ENCODE measurements around the gene SMAD2. TPM values are rescaled to one million over a fixed set of nuclear protein-coding genes. Genes with fewer than 3 reads are reported as not detected.

Gene SMAD2
- total RNA-seq, 2 experiments from 2014 or later: 215 to 222 TPM

DNA sequence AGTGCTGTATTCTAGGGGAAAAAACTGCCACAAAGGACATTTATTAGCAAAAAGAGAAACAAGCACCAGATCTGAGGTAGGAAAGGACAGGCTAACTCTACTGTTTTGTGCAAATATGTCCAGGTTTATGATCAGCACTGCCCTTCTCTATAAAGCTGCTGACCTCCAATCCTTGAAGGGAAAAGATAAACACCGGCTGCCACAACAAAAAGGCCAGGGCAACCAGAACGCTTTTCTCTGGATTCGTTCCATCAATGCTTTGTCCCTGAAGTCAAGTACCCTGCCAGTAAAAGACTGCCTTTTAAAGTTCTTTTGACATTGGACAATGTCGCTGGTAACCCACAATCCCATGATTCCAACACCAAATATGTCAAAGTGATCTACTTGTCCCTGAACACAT is 21.0 kb downstream of the SMAD2 start:
- intact Hi-C loops (cut with micrococcal nuclease): no loop called here

DNA sequence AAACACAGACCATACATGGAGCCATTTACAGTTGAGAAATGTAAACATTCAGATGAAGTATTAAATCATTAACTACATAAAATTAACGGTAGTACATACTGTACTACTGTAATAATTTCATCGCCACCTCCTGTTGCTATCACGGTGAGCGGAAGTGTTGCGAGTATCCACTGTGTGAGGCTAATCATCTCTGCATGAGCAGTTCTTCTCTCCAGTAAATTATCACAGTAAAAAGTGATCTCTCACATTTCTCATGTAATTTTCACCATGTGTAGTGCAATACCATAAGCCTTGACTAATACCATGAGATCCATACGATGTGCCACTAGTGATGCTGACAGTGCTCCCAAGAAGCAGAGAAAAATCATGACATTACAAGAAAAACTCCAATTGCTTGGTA is 21.9 kb downstream of the SMAD2 start:
- Mint-ChIP-seq H3K9me3 (peaks cover 20% of the 10 kb centered on the region), H3K36me3 (peaks cover 64% of the 10 kb centered on the region), H3K27me3 (no peaks in the 10 kb centered on the region), H3K27ac (peak overlapping the region; percentile 53), H3K4me3 (no peak overlapping the region), H3K4me1 (ENCODE audit: low read depth) (peaks cover 99% of the 10 kb centered on the region)
- intact Hi-C loops (cut with micrococcal nuclease): no loop called here
- ChIA-PET POLR2A (interaction anchor here (1.3 kb wide), 3 partner anchors 10 to 21 kb away, joined by 3 to 4 read pairs (median 3); no protein-coding TSS in a partner anchor), CTCF (interaction anchor here (1.7 kb wide), 1 partner anchor 89 kb away, joined by 4 read pairs; no protein-coding TSS in a partner anchor)
- DNase-seq: no peak

More for the DNA sequence above, 21.0 kb downstream of the SMAD2 start:
- CTCF ChIA-PET: interaction anchor here (1.7 kb wide), 1 partner anchor 88 kb away, joined by 4 read pairs; no protein-coding TSS in a partner anchor
- Mint-ChIP-seq H3K4me3 (no peak overlapping the region), H3K27ac (peak overlapping the region; percentile 53), H3K4me1 (ENCODE audit: low read depth) (peaks cover 99% of the 10 kb centered on the region), H3K9me3 (peaks cover 12% of the 10 kb centered on the region), H3K36me3 (peaks cover 56% of the 10 kb centered on the region), H3K27me3 (no peaks in the 10 kb centered on the region)
- no peak for DNase-seq
- POLR2A ChIA-PET: interaction anchor here (1.3 to 1.4 kb wide), 4 partner anchors 9 to 20 kb away, joined by 3 to 4 read pairs (median 3); no protein-coding TSS in a partner anchor

- Mint-ChIP-seq H3K36me3 (peaks cover 75% of the 10 kb centered on the region), H3K4me1 (ENCODE audit: low read depth) (peaks cover 99% of the 10 kb centered on the region), H3K27me3 (no peaks in the 10 kb centered on the region), H3K4me3 (no peak overlapping the region), H3K9me3 (peaks cover 23% of the 10 kb centered on the region), H3K27ac (peak overlapping the region; percentile 87)
- no peak for DNase-seq
- ChIA-PET CTCF (no interaction called here), POLR2A (interaction anchor here (0.9 to 1.2 kb wide), 3 partner anchors 9 to 24 kb away, joined by 3 to 6 read pairs (median 5); partner anchors contain the start of gene SMAD2)
- intact Hi-C loops (cut with micrococcal nuclease): no loop called here
These were observed 24.1 kb downstream of the SMAD2 start for GRCh38 chr18:47906408-47906807.

- no peak for DNase-seq
- H3K27ac Mint-ChIP-seq: peak overlapping the region; percentile 87
- ChIA-PET POLR2A (interaction anchor here (0.7 to 1.2 kb wide), 3 partner anchors 22 to 656 kb away, joined by 3 to 5 read pairs (median 3); partner anchors contain the start of gene SMAD2), CTCF (interaction anchor here (1.3 to 1.9 kb wide), 2 partner anchors 8 to 9 kb away, joined by 3 to 8 read pairs; no protein-coding TSS in a partner anchor)
- no peak overlapping the region for H3K4me3 Mint-ChIP-seq
- H3K27me3 Mint-ChIP-seq: no peaks in the 10 kb centered on the region
- H3K9me3 Mint-ChIP-seq: peaks cover 27% of the 10 kb centered on the region
- H3K4me1 Mint-ChIP-seq (ENCODE audit: low read depth): peaks cover 95% of the 10 kb centered on the region
- intact Hi-C loops (cut with micrococcal nuclease): no loop called here
- H3K36me3 Mint-ChIP-seq: peaks cover 68% of the 10 kb centered on the region
These were observed 26.6 kb downstream of the SMAD2 start for GRCh38 chr18:47903809-47904208.

DNA sequence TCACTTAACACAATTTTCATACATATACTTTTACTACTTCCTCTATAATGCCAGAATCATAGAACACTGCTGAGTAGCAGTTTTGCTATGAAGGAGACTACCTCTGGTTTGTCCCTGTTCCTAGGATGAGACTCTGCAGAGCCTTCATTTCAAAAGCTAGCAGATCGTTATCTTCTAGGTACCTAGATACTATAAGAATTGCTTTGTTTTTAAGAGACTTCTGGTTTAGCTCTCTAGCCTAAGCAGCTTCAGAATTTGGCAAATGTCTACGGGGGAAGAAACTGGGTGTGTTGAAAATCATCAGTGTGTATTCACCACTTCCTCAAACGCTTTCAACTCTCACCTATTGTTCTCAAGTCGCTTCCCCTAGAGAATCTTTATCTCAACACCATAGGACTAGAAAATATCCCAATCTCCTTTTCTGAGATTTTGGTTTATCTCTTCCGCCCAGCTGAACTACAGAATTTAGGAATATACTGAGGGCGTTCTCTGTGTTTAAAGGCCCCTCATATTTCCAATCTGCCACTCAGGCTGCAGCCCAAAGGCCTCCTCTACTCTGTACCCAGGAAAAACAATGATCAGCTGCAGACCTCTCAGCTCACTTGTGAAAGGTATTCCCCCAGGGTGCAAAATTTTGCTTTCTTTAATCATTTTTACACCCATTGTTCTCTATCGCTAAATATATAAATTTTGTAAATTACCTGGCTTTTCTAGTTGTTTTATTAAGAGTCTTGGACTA is 28.7 kb downstream of the SMAD2 start:
- CTCF ChIA-PET: interaction anchor here (0.8 to 2.3 kb wide), 3 partner anchors 9 to 27 kb away, joined by 3 to 9 read pairs (median 8); no protein-coding TSS in a partner anchor
- peaks cover 95% of the 10 kb centered on the region for H3K4me1 Mint-ChIP-seq (ENCODE audit: low read depth)

GRCh38 chr18:47899107-47899840 is 31.2 kb downstream of the SMAD2 start:
- H3K4me1 Mint-ChIP-seq (ENCODE audit: low read depth): peaks cover 93% of the 10 kb centered on the region
- H3K4me3 Mint-ChIP-seq: no peak overlapping the region
- DNase-seq: no peak
- no peak overlapping the region for H3K27ac Mint-ChIP-seq
- H3K9me3 Mint-ChIP-seq: peaks cover 14% of the 10 kb centered on the region
- no peaks in the 10 kb centered on the region for H3K27me3 Mint-ChIP-seq
- peaks cover 59% of the 10 kb centered on the region for H3K36me3 Mint-ChIP-seq
- CTCF ChIA-PET: interaction anchor here (0.9 kb wide), 1 partner anchor 127 kb away, joined by 4 read pairs; no protein-coding TSS in a partner anchor
- intact Hi-C loops (cut with micrococcal nuclease): no loop called here
- POLR2A ChIA-PET: interaction anchor here (1.3 to 1.4 kb wide), 2 partner anchors 10 to 28 kb away, joined by 3 read pairs; no protein-coding TSS in a partner anchor

More for the DNA sequence above, 28.7 kb downstream of the SMAD2 start:
- H3K27me3 Mint-ChIP-seq: no peaks in the 10 kb centered on the region
- POLR2A ChIA-PET: interaction anchor here (1.0 to 2.1 kb wide), 5 partner anchors 11 to 28 kb away, joined by 6 to 12 read pairs (median 8); no protein-coding TSS in a partner anchor
- no peak for DNase-seq
- intact Hi-C loops (cut with micrococcal nuclease): loop anchor here (1.0 kb wide), 2 partner anchors 11 to 27 kb away; no protein-coding TSS in a partner anchor
- H3K9me3 Mint-ChIP-seq: peaks cover 22% of the 10 kb centered on the region
- H3K27ac Mint-ChIP-seq: peak overlapping the region; percentile 87
- H3K4me3 Mint-ChIP-seq: peak overlapping the region; percentile 9
- H3K36me3 Mint-ChIP-seq: peaks cover 64% of the 10 kb centered on the region

GRCh38 chr18:47898696-47899095 is 31.8 kb downstream of the SMAD2 start:
- POLR2A ChIA-PET: no interaction called here
- no peak overlapping the region for H3K27ac Mint-ChIP-seq
- DNase-seq: no peak
- H3K4me1 Mint-ChIP-seq (ENCODE audit: low read depth): peaks cover 93% of the 10 kb centered on the region
- no peaks in the 10 kb centered on the region for H3K27me3 Mint-ChIP-seq
- CTCF ChIA-PET: no interaction called here
- peaks cover 8% of the 10 kb centered on the region for H3K9me3 Mint-ChIP-seq
- intact Hi-C loops (cut with micrococcal nuclease): no loop called here
- H3K4me3 Mint-ChIP-seq: no peak overlapping the region
- peaks cover 59% of the 10 kb centered on the region for H3K36me3 Mint-ChIP-seq

DNA sequence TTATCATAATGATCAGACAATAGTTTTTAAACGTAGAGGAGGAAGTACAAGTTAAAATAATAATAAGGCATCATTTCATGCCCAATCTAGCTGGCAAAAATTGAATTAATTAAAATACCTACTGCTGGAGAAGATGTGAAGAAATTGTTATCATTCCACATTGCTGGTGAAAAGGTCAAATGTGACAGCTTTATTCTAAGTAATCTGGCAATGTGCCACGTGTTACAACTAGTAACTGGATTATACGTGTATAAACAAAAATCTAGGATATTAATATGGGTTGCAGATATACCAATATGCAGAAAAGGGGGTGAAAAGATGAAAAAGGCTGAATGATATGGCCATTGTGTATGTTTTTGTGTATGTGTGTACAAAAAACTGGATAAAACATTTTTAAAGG is 32.4 kb downstream of the SMAD2 start:
- H3K4me1 Mint-ChIP-seq (ENCODE audit: low read depth): peaks cover 88% of the 10 kb centered on the region
- H3K36me3 Mint-ChIP-seq: peaks cover 56% of the 10 kb centered on the region
- intact Hi-C loops (cut with micrococcal nuclease): no loop called here
- ChIA-PET CTCF (no interaction called here), POLR2A (no interaction called here)
- no peak overlapping the region for H3K4me3 Mint-ChIP-seq
- no peak overlapping the region for H3K27ac Mint-ChIP-seq
- peaks cover 4% of the 10 kb centered on the region for H3K9me3 Mint-ChIP-seq
- no peak for DNase-seq
- H3K27me3 Mint-ChIP-seq: no peaks in the 10 kb centered on the region

DNA sequence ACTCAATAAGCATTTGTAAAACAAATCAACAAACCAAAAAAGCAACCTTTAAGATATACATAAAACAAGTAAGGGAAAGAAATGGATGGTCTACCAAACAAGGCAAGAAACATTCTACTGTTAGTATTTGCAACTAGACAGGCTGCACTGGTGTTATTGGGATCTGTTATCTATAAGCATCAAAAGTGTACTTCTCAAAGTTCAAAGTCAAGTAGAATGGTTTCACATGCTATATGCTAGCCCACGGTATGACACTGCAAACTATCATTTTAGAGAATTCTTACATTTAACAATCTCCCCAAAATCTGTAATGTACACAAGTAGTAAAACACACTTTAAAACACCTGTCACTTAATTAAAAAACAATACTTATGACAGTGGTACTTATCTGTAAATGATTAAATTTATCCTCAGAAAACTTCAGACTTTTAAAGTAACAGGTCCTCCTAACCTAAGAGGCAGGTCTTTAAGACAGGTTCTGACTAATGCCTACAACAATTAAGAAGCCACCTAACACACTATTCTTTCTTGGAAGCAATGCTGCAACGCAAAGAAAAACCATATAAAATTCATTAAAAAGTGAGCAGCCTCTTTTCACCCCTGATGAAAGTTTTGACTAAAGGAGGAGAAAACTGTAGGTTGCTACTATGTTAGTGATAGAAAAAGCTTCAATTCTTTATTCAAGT is 34.8 kb downstream of the SMAD2 start:
- Mint-ChIP-seq H3K4me3 (no peak overlapping the region), H3K27me3 (no peaks in the 10 kb centered on the region), H3K4me1 (ENCODE audit: low read depth) (peaks cover 69% of the 10 kb centered on the region), H3K27ac (no peak overlapping the region), H3K9me3 (peaks cover 4% of the 10 kb centered on the region), H3K36me3 (peaks cover 53% of the 10 kb centered on the region)
- DNase-seq: no peak
- CTCF ChIA-PET: interaction anchor here (0.6 to 2.2 kb wide), 2 partner anchors 8 to 102 kb away, joined by 3 to 6 read pairs; no protein-coding TSS in a partner anchor
- POLR2A ChIA-PET: no interaction called here
- intact Hi-C loops (cut with micrococcal nuclease): no loop called here

- DNase-seq: no peak
- H3K27ac Mint-ChIP-seq: no peak overlapping the region
- peaks cover 55% of the 10 kb centered on the region for H3K4me1 Mint-ChIP-seq (ENCODE audit: low read depth)
- H3K4me3 Mint-ChIP-seq: no peak overlapping the region
- H3K27me3 Mint-ChIP-seq: no peaks in the 10 kb centered on the region
- no peaks in the 10 kb centered on the region for H3K9me3 Mint-ChIP-seq
- intact Hi-C loops (cut with micrococcal nuclease): loop anchor here (5.0 kb wide), 1 partner anchor 33 kb away; no protein-coding TSS in a partner anchor
- ChIA-PET POLR2A (interaction anchor here (0.9 kb wide), 1 partner anchor 36 kb away, joined by 3 read pairs; no protein-coding TSS in a partner anchor), CTCF (interaction anchor here (2.2 kb wide), 1 partner anchor 103 kb away, joined by 6 read pairs; no protein-coding TSS in a partner anchor)
- H3K36me3 Mint-ChIP-seq: peaks cover 50% of the 10 kb centered on the region
These were observed 36.3 kb downstream of the SMAD2 start for GRCh38 chr18:47893939-47894699.

DNA sequence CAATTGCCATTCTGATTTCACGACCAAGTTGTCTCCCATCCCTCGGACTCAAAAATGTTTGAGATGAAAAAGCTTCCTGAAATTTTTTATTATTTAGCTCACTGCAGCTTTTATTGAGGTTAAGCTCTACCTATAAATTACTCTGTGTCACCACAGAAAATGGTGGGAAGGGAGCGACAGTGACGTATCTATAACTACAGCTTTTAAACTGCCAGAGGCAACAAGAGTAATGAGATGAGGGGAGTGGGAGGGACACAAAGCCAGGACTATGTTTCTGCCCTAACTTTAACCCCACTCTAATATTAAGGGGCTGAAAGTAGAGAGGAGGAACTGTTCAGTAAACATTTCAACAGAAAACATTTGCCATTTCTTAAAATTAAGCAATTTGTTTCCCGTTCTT is 37.4 kb downstream of the SMAD2 start:
- ChIA-PET POLR2A (no interaction called here), CTCF (interaction anchor here (0.9 kb wide), 1 partner anchor 138 kb away, joined by 3 read pairs; no protein-coding TSS in a partner anchor)
- DNase-seq: no peak
- intact Hi-C loops (cut with micrococcal nuclease): loop anchor here (5.0 kb wide), 1 partner anchor 34 kb away; no protein-coding TSS in a partner anchor
- peaks cover 49% of the 10 kb centered on the region for H3K4me1 Mint-ChIP-seq (ENCODE audit: low read depth)
- H3K9me3 Mint-ChIP-seq: no peaks in the 10 kb centered on the region
- H3K27me3 Mint-ChIP-seq: no peaks in the 10 kb centered on the region
- H3K27ac Mint-ChIP-seq: no peak overlapping the region
- peaks cover 57% of the 10 kb centered on the region for H3K36me3 Mint-ChIP-seq
- no peak overlapping the region for H3K4me3 Mint-ChIP-seq
